ENCODE results near the gene OR6B2.
A peak's percentile ranks its signal among the peaks of the same experiment; 100 is the strongest.
"Not testable (repeated sequence)": the region's sequence is repeated elsewhere in the genome, so short reads cannot be mapped to it uniquely, and the experiment has no call there.

The OR6B2 gene

GRCh38 chr2:240030379-240031094 is at the start of gene OR6B2:
TSS of gene OR6B2 (minus strand) at chr2:240030429. CDS start at chr2:240030429, 0 bp downstream.
- DNase-seq (ENCODE audit: low read depth) = no peak

GRCh38 chr2:240078631-240079030 is 48.4 kb upstream of the OR6B2 start:
- no peak for DNase-seq (ENCODE audit: low read depth)

- DNase-seq (ENCODE audit: low read depth) = no peak
Observed at GRCh38 chr2:240077442-240077841, 47.2 kb upstream of the OR6B2 start.

- no peak for DNase-seq (ENCODE audit: low read depth)
Observed at GRCh38 chr2:240074545-240074944, 44.3 kb upstream of the OR6B2 start.

GRCh38 chr2:240070907-240071306 is 40.7 kb upstream of the OR6B2 start:
- DNase-seq (ENCODE audit: low read depth) = no peak

GRCh38 chr2:240069829-240070228 is 39.6 kb upstream of the OR6B2 start:
- DNase-seq (ENCODE audit: low read depth) = no peak

GRCh38 chr2:240068193-240068592 is 38.0 kb upstream of the OR6B2 start:
- no peak for DNase-seq (ENCODE audit: low read depth)

- DNase-seq (ENCODE audit: low read depth) = no peak
Observed at GRCh38 chr2:240066489-240066888, 36.3 kb upstream of the OR6B2 start.

- DNase-seq (ENCODE audit: low read depth) = no peak
Observed at GRCh38 chr2:240064898-240065297, 34.7 kb upstream of the OR6B2 start.

- peak; percentile 30 for DNase-seq (ENCODE audit: low read depth)
Observed at GRCh38 chr2:240060977-240061591, 30.9 kb upstream of the OR6B2 start.

GRCh38 chr2:240056678-240057077 is 26.4 kb upstream of the OR6B2 start:
- no peak for DNase-seq (ENCODE audit: low read depth)

- no peak for DNase-seq (ENCODE audit: low read depth)
Observed at GRCh38 chr2:240055177-240055917, 25.1 kb upstream of the OR6B2 start.

GRCh38 chr2:240053173-240054155 is 23.2 kb upstream of the OR6B2 start, which contains the start of gene OR6B3:
TSS of gene OR6B3 (minus strand) at chr2:240053521.
- DNase-seq (ENCODE audit: low read depth) = no peak

GRCh38 chr2:240052524-240052923 is 22.3 kb upstream of the OR6B2 start:
- DNase-seq (ENCODE audit: low read depth) = no peak

- DNase-seq (ENCODE audit: low read depth) = no peak
Observed at GRCh38 chr2:240051697-240052096, 21.5 kb upstream of the OR6B2 start.

GRCh38 chr2:240050278-240050677 is 20.0 kb upstream of the OR6B2 start:
- no peak for DNase-seq (ENCODE audit: low read depth)

GRCh38 chr2:240048237-240048636 is 18.0 kb upstream of the OR6B2 start:
- DNase-seq (ENCODE audit: low read depth) = no peak

GRCh38 chr2:240045098-240045497 is 14.9 kb upstream of the OR6B2 start:
- no peak for DNase-seq (ENCODE audit: low read depth)

- not testable (repeated sequence) for DNase-seq (ENCODE audit: low read depth)
Observed at GRCh38 chr2:240044096-240044495, 13.9 kb upstream of the OR6B2 start.

- no peak for DNase-seq (ENCODE audit: low read depth)
Observed at GRCh38 chr2:240043279-240043989, 13.2 kb upstream of the OR6B2 start.

- DNase-seq (ENCODE audit: low read depth) = no peak
Observed at GRCh38 chr2:240042740-240043139, 12.5 kb upstream of the OR6B2 start.
